H9 (cell line): ENCODE results near the gene MAGI1. TPM values are rescaled to one million over a fixed set of nuclear protein-coding genes. Genes with fewer than 3 reads are reported as not detected.

ENCODE experiments used
- DNase-seq: peaks from one replicate; pipeline ENCODE4 v3.0.0-alpha.2; 2017
- H2AFZ ChIP-seq: one replicate; pipeline ENCODE4 v1.6.1; 2013; ENCODE audit warnings: mild to moderate bottlenecking, low read length, control low read depth, moderate library complexity
- H2AK5ac ChIP-seq: 2 replicates; pipeline ENCODE4 v1.6.1; 2013; ENCODE audit warnings: low read length, control low read depth, mixed read lengths; ENCODE audit not compliant: insufficient read length
- H2BK120ac ChIP-seq: one replicate; pipeline ENCODE4 v1.6.1; 2013; ENCODE audit warnings: low read depth, mild to moderate bottlenecking, low read length, control low read depth, inconsistent platforms; ENCODE audit not compliant: poor library complexity, severe bottlenecking
- H2BK12ac ChIP-seq: 2 replicates; pipeline ENCODE4 v1.6.1; 2013; ENCODE audit warnings: low read length, control low read depth, mixed read lengths, low read depth; ENCODE audit not compliant: insufficient read length
- H2BK15ac ChIP-seq: 2 replicates; pipeline ENCODE4 v1.6.1; 2013; ENCODE audit warnings: low read depth, low read length, control low read depth
- H2BK20ac ChIP-seq: one replicate; pipeline ENCODE4 v1.6.1; 2013; ENCODE audit warnings: low read depth, mild to moderate bottlenecking, low read length, control low read depth, inconsistent platforms; ENCODE audit not compliant: poor library complexity, severe bottlenecking
- H2BK5ac ChIP-seq: 2 replicates; pipeline ENCODE4 v1.6.1; 2013; ENCODE audit warnings: low read length, control low read depth, mixed read lengths; ENCODE audit not compliant: insufficient read length
- H3K14ac ChIP-seq: 2 replicates; pipeline ENCODE4 v1.6.1; 2013; ENCODE audit warnings: low read length, control low read depth; ENCODE audit not compliant: insufficient read depth
- H3K18ac ChIP-seq: 2 replicates; pipeline ENCODE4 v1.6.1; 2013; ENCODE audit warnings: low read depth, mild to moderate bottlenecking, mixed read lengths, low read length, control low read depth; ENCODE audit not compliant: insufficient read length
- H3K23ac ChIP-seq: 2 replicates; pipeline ENCODE4 v1.6.1; 2013; ENCODE audit warnings: low read length, control low read depth, mixed read lengths, low read depth; ENCODE audit not compliant: insufficient read length
- H3K23me2 ChIP-seq: 2 replicates; pipeline ENCODE4 v1.6.1; 2013; ENCODE audit warnings: low read depth, mild to moderate bottlenecking, mixed read lengths, low read length, control low read depth; ENCODE audit not compliant: insufficient read length, poor library complexity, severe bottlenecking
- H3K27ac ChIP-seq: 2 replicates; pipeline ENCODE4 v1.5.1; 2013; ENCODE audit warnings: low read length, control low read depth, mixed read lengths, low read depth; ENCODE audit not compliant: insufficient read length
- H3K27me3 ChIP-seq: 2 replicates; pipeline ENCODE4 v1.6.1; 2013; ENCODE audit warnings: low read length, control low read depth, inconsistent platforms; ENCODE audit not compliant: insufficient read depth
- H3K4ac ChIP-seq: 2 replicates; pipeline ENCODE4 v1.6.1; 2013; ENCODE audit warnings: low read depth, mild to moderate bottlenecking, control low read depth, inconsistent platforms, low read length, moderate library complexity
- H3K4me1 ChIP-seq: 2 replicates; pipeline ENCODE4 v1.6.1; 2013; ENCODE audit warnings: low read length, control low read depth, inconsistent platforms; ENCODE audit not compliant: insufficient read depth
- H3K4me2 ChIP-seq: 2 replicates; pipeline ENCODE4 v1.6.1; 2013; ENCODE audit warnings: low read length, control low read depth, mixed read lengths; ENCODE audit not compliant: insufficient read length, insufficient read depth
- H3K56ac ChIP-seq: 2 replicates; pipeline ENCODE4 v1.6.1; 2013; ENCODE audit warnings: low read depth, mild to moderate bottlenecking, mixed read lengths, low read length, control low read depth; ENCODE audit not compliant: insufficient read length
- H3K79me1 ChIP-seq: 2 replicates; pipeline ENCODE4 v1.6.1; 2013; ENCODE audit warnings: low read depth, mild to moderate bottlenecking, moderate library complexity, low read length, control low read depth, inconsistent platforms; ENCODE audit not compliant: insufficient read depth, poor library complexity, severe bottlenecking
- H3K79me2 ChIP-seq: 2 replicates; pipeline ENCODE4 v1.6.1; 2013; ENCODE audit warnings: low read length, control low read depth, inconsistent platforms; ENCODE audit not compliant: insufficient read depth
- H3K9ac ChIP-seq: 2 replicates; pipeline ENCODE4 v1.6.1; 2013; ENCODE audit warnings: low read length, control low read depth, mixed read lengths; ENCODE audit not compliant: insufficient read length; ENCODE audit errors: extremely low read depth
- H3K9me3 ChIP-seq: one replicate; pipeline ENCODE4 v1.6.1; 2013; ENCODE audit warnings: low read depth, low read length, inconsistent platforms; ENCODE audit not compliant: control insufficient read depth
- H3T11ph ChIP-seq: one replicate; pipeline ENCODE4 v1.6.1; 2013; ENCODE audit warnings: mild to moderate bottlenecking, low read length, control low read depth, inconsistent platforms
- H4K20me1 ChIP-seq: one replicate; pipeline ENCODE4 v1.6.1; 2013; ENCODE audit not compliant: control insufficient read depth, insufficient read length, insufficient read depth
- H4K5ac ChIP-seq: 2 replicates; pipeline ENCODE4 v1.6.1; 2013; ENCODE audit warnings: low read depth, mild to moderate bottlenecking, mixed read lengths, low read length, control low read depth; ENCODE audit not compliant: insufficient read length
- H4K8ac ChIP-seq: replicated peaks from 2 replicates; pipeline ENCODE4 v1.6.1; 2013; ENCODE audit warnings: low read length, control low read depth, mixed read lengths, low read depth; ENCODE audit not compliant: insufficient read length
- H4K91ac ChIP-seq: 2 replicates; pipeline ENCODE4 v1.6.1; 2013; ENCODE audit warnings: low read depth, mild to moderate bottlenecking, moderate library complexity, mixed read lengths, low read length, control low read depth; ENCODE audit not compliant: insufficient read length
- H3K27ac Mint-ChIP-seq, 3 experiments: 2 replicates in 2 of 3; 3 replicates in 1 of 3; pipeline ENCODE4 v1.8.0; 2020 to 2021; ENCODE audit warnings: mixed read lengths in 3 of 3, mild to moderate bottlenecking in 1 of 3, moderate library complexity in 1 of 3
- H3K27me3 Mint-ChIP-seq: 2 replicates; pipeline ENCODE4 v1.8.0; 2021; ENCODE audit warnings: low read depth, mild to moderate bottlenecking, moderate library complexity, mixed read lengths
- H3K36me3 Mint-ChIP-seq, 3 experiments: 2 replicates in 2 of 3; 3 replicates in 1 of 3; pipeline ENCODE4 v1.8.0; 2020 to 2021; ENCODE audit warnings: low read depth in 3 of 3, mixed read lengths in 3 of 3; ENCODE audit not compliant: insufficient read depth in 1 of 3
- H3K4me1 Mint-ChIP-seq, 2 experiments: 2 replicates each; pipeline ENCODE4 v1.8.0; 2020; ENCODE audit warnings: mixed read lengths in 2 of 2
- H3K4me3 Mint-ChIP-seq, 2 experiments: 2 replicates in 1 of 2; 3 replicates in 1 of 2; pipeline ENCODE4 v1.8.0; 2020 to 2021; ENCODE audit warnings: mild to moderate bottlenecking in 2 of 2, mixed read lengths in 2 of 2, moderate library complexity in 1 of 2
- H3K9me3 Mint-ChIP-seq, 2 experiments: 2 replicates in 1 of 2; 3 replicates in 1 of 2; pipeline ENCODE4 v1.8.0; 2020; ENCODE audit warnings: mild to moderate bottlenecking in 2 of 2, mixed read lengths in 2 of 2, moderate library complexity in 1 of 2
- WGBS: extraction: QIAGEN DNeasy Blood & Tissue Kit; methylation state at CpG from one replicate; pipeline ENCODE4 v1.1.7; 2013; ENCODE audit warnings: missing lambda C conversion rate, low lambda C conversion rate, mixed read lengths; ENCODE audit not compliant: insufficient read length; ENCODE audit errors: extremely low coverage; 5-methylcytosine and 5-hydroxymethylcytosine counted together
- total RNA-seq: library from RNA; stranded (reverse); gene quantifications from 2 replicates; pipeline ENCODE4 v1.2.1, GENCODE V29; 2021
- TF ChIP-seq, protein P1 (sequence below): fragments of 200-600 bp; sonication (generic); conservative IDR thresholded peaks from 3 replicates; pipeline ENCODE4 v1.8.0; 2021; ENCODE audit warnings: antibody characterized with exemption, mild to moderate bottlenecking

MAGI1 gene
- total RNA-seq, 1 experiment from 2014 or later: 65.7 TPM

DNA sequence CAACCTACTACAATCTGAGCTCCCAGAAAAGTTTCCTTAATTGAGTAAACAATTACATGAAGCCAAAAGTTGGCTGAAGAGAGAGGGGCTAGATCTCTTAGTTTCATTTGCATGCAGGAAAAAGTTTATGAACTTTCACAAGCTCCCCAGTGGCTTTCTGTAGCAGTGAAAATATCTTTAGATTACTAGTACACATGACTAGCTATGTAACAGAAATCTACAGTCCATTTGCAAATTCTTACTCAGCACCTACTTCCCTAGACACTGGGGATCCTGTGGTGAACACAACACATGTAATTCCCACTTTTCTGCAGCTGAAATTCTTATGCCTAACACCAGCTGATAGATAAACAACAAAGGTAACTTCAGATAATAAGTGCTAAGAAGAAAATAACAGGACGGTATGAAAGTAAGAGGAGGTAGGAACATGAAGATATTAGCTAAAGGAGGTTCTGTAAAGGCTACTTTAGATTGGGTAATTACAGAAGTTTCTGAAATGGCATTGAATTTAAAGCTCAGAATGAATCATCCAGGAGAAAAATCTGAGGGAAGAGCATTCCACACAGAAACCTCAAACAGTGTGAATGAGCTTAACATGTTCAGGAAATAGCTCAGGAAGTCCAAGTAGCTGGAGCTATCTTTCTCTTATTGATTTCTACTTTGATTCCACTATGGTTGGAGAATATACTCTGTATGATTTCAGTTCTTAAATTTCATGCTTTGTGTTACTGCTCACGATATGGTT, 204.8 kb downstream of the MAGI1 start:
- Histone ChIP-seq H3K56ac (no peak overlapping the region), H4K91ac (no peak overlapping the region), H3K9ac (no peak overlapping the region), H2BK120ac (no peak overlapping the region), H3K23ac (no peak overlapping the region), H3K4ac (no peak overlapping the region), H3K4me2 (no peak overlapping the region), H3K27me3 (no peaks in the 10 kb centered on the region), H4K5ac (no peak overlapping the region), H4K8ac (no peak overlapping the region), H3K18ac (no peak overlapping the region), H3K79me2 (peaks cover 5% of the 10 kb centered on the region; the same call in 1 of the 2 replicates), H3K79me1 (no peaks in the 10 kb centered on the region), H3K27ac (no peak overlapping the region), H3K14ac (no peak overlapping the region), H2BK15ac (no peak overlapping the region), H4K20me1 (no peaks in the 10 kb centered on the region), H2BK12ac (no peak overlapping the region), H2AFZ (no peak overlapping the region), H2AK5ac (no peak overlapping the region), H2BK20ac (no peak overlapping the region), H3K4me1 (peaks cover 11% of the 10 kb centered on the region), H3K23me2 (no peaks in the 10 kb centered on the region), H2BK5ac (no peak overlapping the region), H3T11ph (no peak overlapping the region), H3K9me3 (no peaks in the 10 kb centered on the region)
- Mint-ChIP-seq H3K9me3 (no peaks in the 10 kb centered on the region), H3K27ac (0 out of 7 replicates have a peak overlapping the region, but pooled peaks of 1 of the 3 experiments have one; percentile 4), H3K36me3 (no peaks in the 10 kb centered on the region), H3K27me3 (no peaks in the 10 kb centered on the region), H3K4me1 (peaks cover 41 to 44% of the 10 kb centered on the region in 2 experiments), H3K4me3 (no peak overlapping the region)
- DNase-seq: no peak
- TF ChIP-seq, protein P1, sequence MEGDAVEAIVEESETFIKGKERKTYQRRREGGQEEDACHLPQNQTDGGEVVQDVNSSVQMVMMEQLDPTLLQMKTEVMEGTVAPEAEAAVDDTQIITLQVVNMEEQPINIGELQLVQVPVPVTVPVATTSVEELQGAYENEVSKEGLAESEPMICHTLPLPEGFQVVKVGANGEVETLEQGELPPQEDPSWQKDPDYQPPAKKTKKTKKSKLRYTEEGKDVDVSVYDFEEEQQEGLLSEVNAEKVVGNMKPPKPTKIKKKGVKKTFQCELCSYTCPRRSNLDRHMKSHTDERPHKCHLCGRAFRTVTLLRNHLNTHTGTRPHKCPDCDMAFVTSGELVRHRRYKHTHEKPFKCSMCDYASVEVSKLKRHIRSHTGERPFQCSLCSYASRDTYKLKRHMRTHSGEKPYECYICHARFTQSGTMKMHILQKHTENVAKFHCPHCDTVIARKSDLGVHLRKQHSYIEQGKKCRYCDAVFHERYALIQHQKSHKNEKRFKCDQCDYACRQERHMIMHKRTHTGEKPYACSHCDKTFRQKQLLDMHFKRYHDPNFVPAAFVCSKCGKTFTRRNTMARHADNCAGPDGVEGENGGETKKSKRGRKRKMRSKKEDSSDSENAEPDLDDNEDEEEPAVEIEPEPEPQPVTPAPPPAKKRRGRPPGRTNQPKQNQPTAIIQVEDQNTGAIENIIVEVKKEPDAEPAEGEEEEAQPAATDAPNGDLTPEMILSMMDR: no peak
- no CpG with 5 or more reads among the region's 2 CpGs for WGBS
